Calu3 (cell line): Measurements from ENCODE around the gene TBK1. TPM values are rescaled to one million over a fixed set of nuclear protein-coding genes. Genes with fewer than 3 reads are reported as not detected.

Experiments
- BruUV-seq: library from RNA; stranded (reverse); fragments of 400-500 nt; replicated peaks from 2 replicates; lab custom pipeline; 2021; lab: Mats Ljungman, UMichigan
- CTCF ChIA-PET: fragments of 300-600 bp; sonication (Branson Sonifier 250); formaldehyde crosslinking; loops from one replicate; lab custom pipeline; 2022; ENCODE audit warnings: antibody characterized with exemption; lab: Charles Lee
- DNase-seq: peaks from one replicate; pipeline ENCODE4 v3.0.0; 2022
- H3K27ac Mint-ChIP-seq: one replicate; pipeline ENCODE4 v1.8.0; 2022; ENCODE audit warnings: mixed read lengths; ENCODE audit not compliant: unreplicated experiment
- H3K27me3 Mint-ChIP-seq: one replicate; pipeline ENCODE4 v1.8.0; 2022; ENCODE audit warnings: mixed read lengths; ENCODE audit not compliant: unreplicated experiment
- H3K36me3 Mint-ChIP-seq: one replicate; pipeline ENCODE4 v1.8.0; 2022; ENCODE audit warnings: mild to moderate bottlenecking, moderate library complexity, mixed read lengths; ENCODE audit not compliant: insufficient read depth, unreplicated experiment
- H3K4me1 Mint-ChIP-seq: one replicate; pipeline ENCODE4 v1.8.0; 2022; ENCODE audit warnings: mild to moderate bottlenecking, low read depth, mixed read lengths; ENCODE audit not compliant: unreplicated experiment
- H3K4me3 Mint-ChIP-seq: one replicate; pipeline ENCODE4 v1.8.0; 2022; ENCODE audit warnings: mild to moderate bottlenecking, low read depth, moderate library complexity, mixed read lengths; ENCODE audit not compliant: unreplicated experiment
- H3K9me3 Mint-ChIP-seq: one replicate; pipeline ENCODE4 v1.8.0; 2022; ENCODE audit warnings: low read depth, mixed read lengths; ENCODE audit not compliant: unreplicated experiment
- intact Hi-C: fragments of 100-400 bp; cut with micrococcal nuclease; formaldehyde crosslinking; loops from one replicate; pipeline ENCODE4 v1.10.0; 2022; ENCODE audit not compliant: unreplicated experiment
- total RNA-seq: library from RNA; stranded (reverse); gene quantifications from 2 replicates; pipeline ENCODE4 v1.2.3, GENCODE V29; 2022
- TF ChIP-seq, protein P1 (sequence below): fragments of 200-600 bp; IDR thresholded peaks from one replicate; pipeline ENCODE4 v1.8.0; 2022; ENCODE audit warnings: antibody characterized with exemption; ENCODE audit not compliant: unreplicated experiment

Gene TBK1
- total RNA-seq, 1 experiment from 2014 or later = 40.4 TPM

DNA sequence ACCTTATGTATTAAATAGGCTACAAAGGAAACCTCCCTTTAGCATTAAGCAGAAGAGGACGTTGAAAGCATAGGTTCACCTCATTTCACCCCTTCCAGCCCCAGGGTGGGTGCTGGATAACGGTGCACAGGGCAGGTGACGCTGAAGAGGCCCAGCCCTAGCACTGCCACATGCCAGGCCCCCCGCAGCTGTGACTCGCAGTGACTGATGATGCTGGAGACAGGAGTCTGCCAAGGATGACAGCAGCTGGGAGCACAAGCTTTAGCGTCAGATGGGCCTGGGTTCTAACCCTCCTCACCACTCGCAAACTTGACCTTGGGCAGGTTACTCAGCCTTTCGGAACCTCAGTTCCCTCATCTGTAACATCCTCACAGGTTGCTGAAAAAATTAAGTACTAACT lies 76.7 kb downstream of the TBK1 start:
- CTCF ChIA-PET = no interaction called here
- TF ChIP-seq, protein P1, sequence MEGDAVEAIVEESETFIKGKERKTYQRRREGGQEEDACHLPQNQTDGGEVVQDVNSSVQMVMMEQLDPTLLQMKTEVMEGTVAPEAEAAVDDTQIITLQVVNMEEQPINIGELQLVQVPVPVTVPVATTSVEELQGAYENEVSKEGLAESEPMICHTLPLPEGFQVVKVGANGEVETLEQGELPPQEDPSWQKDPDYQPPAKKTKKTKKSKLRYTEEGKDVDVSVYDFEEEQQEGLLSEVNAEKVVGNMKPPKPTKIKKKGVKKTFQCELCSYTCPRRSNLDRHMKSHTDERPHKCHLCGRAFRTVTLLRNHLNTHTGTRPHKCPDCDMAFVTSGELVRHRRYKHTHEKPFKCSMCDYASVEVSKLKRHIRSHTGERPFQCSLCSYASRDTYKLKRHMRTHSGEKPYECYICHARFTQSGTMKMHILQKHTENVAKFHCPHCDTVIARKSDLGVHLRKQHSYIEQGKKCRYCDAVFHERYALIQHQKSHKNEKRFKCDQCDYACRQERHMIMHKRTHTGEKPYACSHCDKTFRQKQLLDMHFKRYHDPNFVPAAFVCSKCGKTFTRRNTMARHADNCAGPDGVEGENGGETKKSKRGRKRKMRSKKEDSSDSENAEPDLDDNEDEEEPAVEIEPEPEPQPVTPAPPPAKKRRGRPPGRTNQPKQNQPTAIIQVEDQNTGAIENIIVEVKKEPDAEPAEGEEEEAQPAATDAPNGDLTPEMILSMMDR = no peak
- H3K27ac Mint-ChIP-seq = no peak overlapping the region
- H3K4me3 Mint-ChIP-seq = no peak overlapping the region
- H3K36me3 Mint-ChIP-seq = no peaks in the 10 kb centered on the region
- H3K9me3 Mint-ChIP-seq = no peaks in the 10 kb centered on the region
- no TSS peak for BruUV-seq
- no peaks in the 10 kb centered on the region for H3K4me1 Mint-ChIP-seq
- intact Hi-C loops = no loop called here
- no peaks in the 10 kb centered on the region for H3K27me3 Mint-ChIP-seq
- no peak for DNase-seq

DNA sequence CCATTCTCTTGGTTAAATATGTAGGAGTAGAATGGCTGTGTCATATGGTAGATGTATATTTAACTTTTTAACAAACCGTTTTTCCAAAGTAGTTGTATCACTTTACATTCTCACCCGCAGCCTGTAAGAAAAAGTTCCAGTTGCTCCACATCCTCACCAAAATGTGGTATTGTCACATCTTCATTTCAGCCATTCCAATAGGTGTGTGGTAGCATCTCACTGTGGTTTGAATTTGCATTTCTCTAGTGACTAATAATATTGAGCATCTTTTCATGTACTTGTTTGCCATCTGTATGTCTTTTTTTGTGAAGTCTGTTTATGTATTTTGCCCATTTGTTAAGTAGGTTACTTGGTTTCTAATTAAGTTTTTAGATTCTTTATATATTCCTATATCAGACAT lies 78.6 kb downstream of the TBK1 start:
- no TSS peak for BruUV-seq
- CTCF ChIA-PET = no interaction called here
- intact Hi-C loops = no loop called here
- no peak for DNase-seq
- H3K9me3 Mint-ChIP-seq = no peaks in the 10 kb centered on the region
- no peaks in the 10 kb centered on the region for H3K36me3 Mint-ChIP-seq
- TF ChIP-seq, protein P1 = no peak
- H3K27ac Mint-ChIP-seq = no peak overlapping the region
- H3K27me3 Mint-ChIP-seq = no peaks in the 10 kb centered on the region
- H3K4me1 Mint-ChIP-seq = no peaks in the 10 kb centered on the region
- no peak overlapping the region for H3K4me3 Mint-ChIP-seq

DNA sequence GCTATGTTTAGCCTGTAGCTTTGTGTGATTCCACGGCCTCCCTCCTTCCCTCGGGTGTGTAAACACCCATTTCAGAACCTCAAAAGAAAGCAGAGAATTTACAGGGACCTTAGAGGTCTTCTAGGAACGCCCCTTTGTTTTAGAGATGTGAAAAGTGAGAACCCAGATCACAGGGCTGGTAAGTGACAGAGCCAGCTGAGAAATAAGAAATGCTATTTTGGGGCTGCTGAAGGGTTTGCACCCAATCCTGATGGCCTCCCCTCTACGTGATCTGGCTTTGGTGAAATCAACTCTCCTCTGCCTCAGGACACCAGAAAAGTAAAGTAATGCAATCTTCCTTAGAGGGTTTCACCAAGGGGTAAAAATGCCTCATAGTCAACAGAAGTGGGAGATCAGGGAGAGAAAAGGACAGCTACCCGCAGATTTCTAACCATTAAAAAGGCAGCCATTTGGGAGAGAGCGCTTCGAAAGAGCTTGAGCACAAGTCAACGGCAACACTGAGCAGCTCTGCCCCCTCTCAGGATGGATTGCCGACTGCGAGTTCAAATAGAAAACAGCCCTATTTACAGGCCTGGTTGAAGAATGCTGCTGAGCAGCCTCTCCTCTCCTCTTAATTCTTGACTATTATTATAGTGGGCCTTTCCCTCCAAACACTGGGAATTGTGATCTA lies 79.9 kb downstream of the TBK1 start:
- DNase-seq = no peak
- Mint-ChIP-seq H3K27me3 (peaks cover 5% of the 10 kb centered on the region), H3K9me3 (no peaks in the 10 kb centered on the region), H3K4me3 (no peak overlapping the region), H3K36me3 (no peaks in the 10 kb centered on the region), H3K27ac (no peak overlapping the region), H3K4me1 (no peaks in the 10 kb centered on the region)
- intact Hi-C loops = no loop called here
- CTCF ChIA-PET = interaction anchor here (0.5 kb wide), 1 partner anchor 82 kb away, joined by 3 read pairs; no protein-coding TSS in a partner anchor
- no TSS peak for BruUV-seq
- TF ChIP-seq, protein P1 = no peak

DNA sequence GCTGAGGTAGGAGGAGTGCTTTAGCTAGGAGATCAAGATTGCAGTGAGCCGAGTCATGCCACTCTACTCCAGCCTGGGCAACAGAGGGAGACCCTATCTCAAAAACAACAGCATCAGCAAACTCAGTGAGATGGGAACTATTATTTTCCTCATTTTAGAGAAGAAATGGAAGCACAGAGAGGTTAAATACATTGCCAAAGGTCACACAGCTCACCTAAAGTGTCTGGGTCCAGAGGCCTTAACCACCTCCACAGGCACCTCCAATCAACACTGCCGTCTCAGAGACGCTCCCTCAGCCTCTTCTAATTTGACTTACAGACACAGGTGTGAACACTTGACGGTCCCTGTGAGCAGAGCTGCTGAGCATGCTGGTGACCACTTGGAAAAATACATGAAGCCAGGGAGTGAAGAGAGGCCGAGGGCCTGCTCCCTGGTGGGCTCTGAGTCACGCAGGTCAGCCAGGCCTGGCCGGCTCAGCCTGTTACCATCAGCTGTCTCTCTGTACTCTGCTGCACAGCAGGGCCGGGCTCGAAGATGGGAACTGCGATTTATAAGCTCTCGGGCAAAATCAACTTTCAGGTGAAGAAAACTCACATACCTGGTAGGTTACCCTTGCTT lies 80.9 kb downstream of the TBK1 start:
- no peak overlapping the region for H3K27ac Mint-ChIP-seq
- H3K4me3 Mint-ChIP-seq = no peak overlapping the region
- CTCF ChIA-PET = interaction anchor here (0.6 kb wide), 1 partner anchor 163 kb away, joined by 6 read pairs; no protein-coding TSS in a partner anchor

More for the DNA sequence above, 80.9 kb downstream of the TBK1 start:
- no TSS peak for BruUV-seq
- H3K27me3 Mint-ChIP-seq = peaks cover 15% of the 10 kb centered on the region
- H3K9me3 Mint-ChIP-seq = no peaks in the 10 kb centered on the region
- intact Hi-C loops = no loop called here
- no peaks in the 10 kb centered on the region for H3K36me3 Mint-ChIP-seq
- TF ChIP-seq, protein P1 = no peak
- H3K4me1 Mint-ChIP-seq = no peaks in the 10 kb centered on the region
- no peak for DNase-seq
